Measurements from ENCODE around the gene SNRNP40.

SNRNP40 gene

DNA sequence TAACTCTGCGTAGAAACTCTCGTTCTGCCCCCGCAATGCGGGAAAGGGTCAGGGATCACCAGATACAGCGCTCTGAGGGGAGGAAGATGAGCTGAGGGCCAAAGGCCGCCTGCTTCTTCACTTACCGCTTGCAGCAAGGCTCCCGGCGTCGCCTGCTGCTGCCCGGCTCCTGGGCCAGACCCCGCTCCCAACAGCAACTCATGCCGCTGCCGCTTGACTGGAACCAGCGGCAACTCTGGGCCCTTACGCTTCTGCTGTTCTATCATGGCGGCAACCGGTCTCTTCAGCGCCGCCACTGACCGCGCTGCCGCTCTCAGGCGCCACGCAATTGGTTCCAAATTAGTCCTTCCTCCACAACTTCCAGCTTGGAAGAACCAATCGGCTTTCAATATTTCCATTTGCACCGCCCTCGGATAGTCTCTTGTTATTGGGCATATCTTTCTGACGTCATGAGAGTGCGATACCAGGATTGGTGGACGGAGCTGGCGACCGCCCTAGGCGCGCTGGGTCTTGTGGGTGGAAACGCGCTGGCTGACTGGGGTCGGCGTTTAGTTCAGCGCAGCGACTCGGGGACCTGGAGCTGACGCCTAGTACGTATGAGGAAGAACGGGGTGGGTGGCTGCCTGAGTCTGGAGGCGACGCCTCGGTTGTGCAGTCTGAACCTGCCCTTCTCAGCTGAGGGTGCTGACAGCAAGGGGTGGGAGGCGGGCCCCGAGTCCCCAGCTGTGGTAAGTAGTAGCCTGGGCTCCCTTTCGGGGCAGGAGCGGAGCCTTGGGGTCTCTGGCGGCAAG lies at the start of gene SNRNP40, which contains the start of gene ZCCHC17:
SNRNP40 (minus strand) TSS at position 303 of the 791 bp plus-strand sequence; CDS start at position 266, 37 bp downstream.
ZCCHC17 (plus strand) TSS at position 547 of the 791 bp plus-strand sequence. CDS start 13,067 bp downstream, outside the sequence.
- Histone ChIP-seq H3K27me3 (ENCODE audit: insufficient read depth, insufficient read length) (no peaks in the 10 kb centered on the region), H3K4me3 (ENCODE audit: insufficient read length, low read depth) (peak within 1 kb of the TSS; percentile 100), H3K36me3 (ENCODE audit: insufficient read depth, insufficient read length, low read length) (peaks cover 59% of the 10 kb centered on the region), H3K4me1 (ENCODE audit: insufficient read depth, insufficient read length) (peaks cover 5% of the 10 kb centered on the region), H3K9me3 (ENCODE audit: insufficient read depth, low read length) (no peaks in the 10 kb centered on the region), H3K9ac (ENCODE audit: insufficient read length, low read depth) (peak within 1 kb of the TSS; percentile 100)
- peak; percentile 100 for DNase-seq (ENCODE audit: low read depth, low spot score)
- TF ChIP-seq ZNF274 (IDR thresholded peaks at IDR 0.05; ENCODE audit: low read depth, low read length) (no peak), YY1 (IDR thresholded peaks at IDR 0.05; ENCODE audit: insufficient read depth, insufficient read length) (peak; percentile 86)

DNA sequence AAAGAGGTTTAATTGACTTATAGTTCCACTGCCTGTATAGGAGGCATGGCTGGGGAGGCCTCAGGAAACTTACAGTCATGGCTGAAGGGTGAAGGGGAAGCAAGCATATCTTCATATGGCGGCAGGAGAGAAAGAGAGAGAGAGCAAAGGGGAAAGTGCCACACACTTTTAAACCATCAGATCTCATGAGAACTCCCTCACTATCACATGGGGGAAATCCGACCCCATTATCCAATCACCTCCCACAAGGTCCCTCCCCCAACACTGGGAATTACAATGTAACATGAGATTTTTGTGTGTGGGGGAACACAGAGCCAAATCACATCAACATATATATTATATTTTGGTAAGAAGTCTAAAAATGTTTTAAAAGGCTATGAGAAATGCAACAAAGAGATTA lies 49.0 kb upstream of the SNRNP40 start:
- Histone ChIP-seq H3K9me3 (ENCODE audit: insufficient read depth, low read length) (no peaks in the 10 kb centered on the region), H3K4me1 (ENCODE audit: insufficient read depth, insufficient read length) (no peaks in the 10 kb centered on the region), H3K27me3 (ENCODE audit: insufficient read depth, insufficient read length) (no peaks in the 10 kb centered on the region), H3K4me3 (ENCODE audit: insufficient read length, low read depth) (no peak overlapping the region), H3K9ac (ENCODE audit: insufficient read length, low read depth) (no peak overlapping the region), H3K36me3 (ENCODE audit: insufficient read depth, insufficient read length, low read length) (peaks cover 44% of the 10 kb centered on the region)
- TF ChIP-seq YY1 (IDR thresholded peaks at IDR 0.05; ENCODE audit: insufficient read depth, insufficient read length) (no peak), SUZ12 (IDR thresholded peaks at IDR 0.05; ENCODE audit: extremely low read depth, insufficient read depth, insufficient read length) (no peak), ZNF274 (IDR thresholded peaks at IDR 0.05; ENCODE audit: low read depth, low read length) (no peak)
- DNase-seq (ENCODE audit: low read depth, low spot score) = no peak

DNA sequence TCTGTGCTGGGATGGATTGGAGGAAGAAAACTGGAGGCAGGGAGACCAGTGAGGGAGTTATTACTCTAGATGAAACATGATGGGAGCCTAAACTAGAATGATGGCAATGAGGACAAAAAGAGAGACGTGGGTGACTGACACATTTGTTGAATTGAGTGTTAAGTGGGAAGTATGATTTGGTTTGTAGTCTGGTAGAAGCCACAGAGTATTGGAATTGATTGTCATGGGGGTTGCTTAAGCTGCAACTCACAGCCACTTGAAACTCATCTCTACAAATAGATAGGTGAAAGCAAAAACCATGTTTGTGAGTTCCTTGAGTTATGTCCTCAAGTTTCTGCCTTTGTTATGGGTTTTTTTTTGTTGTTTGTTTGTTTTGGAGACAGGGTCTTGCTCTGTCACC lies 47.9 kb upstream of the SNRNP40 start:
- Histone ChIP-seq H3K9me3 (ENCODE audit: insufficient read depth, low read length) (no peaks in the 10 kb centered on the region), H3K4me3 (ENCODE audit: insufficient read length, low read depth) (no peak overlapping the region), H3K9ac (ENCODE audit: insufficient read length, low read depth) (no peak overlapping the region), H3K36me3 (ENCODE audit: insufficient read depth, insufficient read length, low read length) (peaks cover 40% of the 10 kb centered on the region), H3K4me1 (ENCODE audit: insufficient read depth, insufficient read length) (no peaks in the 10 kb centered on the region), H3K27me3 (ENCODE audit: insufficient read depth, insufficient read length) (no peaks in the 10 kb centered on the region)
- no peak for TF ChIP-seq SUZ12 (IDR thresholded peaks at IDR 0.05; ENCODE audit: extremely low read depth, insufficient read depth, insufficient read length)
- TF ChIP-seq ZNF274 (IDR thresholded peaks at IDR 0.05; ENCODE audit: low read depth, low read length) = no peak
- TF ChIP-seq YY1 (IDR thresholded peaks at IDR 0.05; ENCODE audit: insufficient read depth, insufficient read length) = no peak
- DNase-seq (ENCODE audit: low read depth, low spot score) = no peak

DNA sequence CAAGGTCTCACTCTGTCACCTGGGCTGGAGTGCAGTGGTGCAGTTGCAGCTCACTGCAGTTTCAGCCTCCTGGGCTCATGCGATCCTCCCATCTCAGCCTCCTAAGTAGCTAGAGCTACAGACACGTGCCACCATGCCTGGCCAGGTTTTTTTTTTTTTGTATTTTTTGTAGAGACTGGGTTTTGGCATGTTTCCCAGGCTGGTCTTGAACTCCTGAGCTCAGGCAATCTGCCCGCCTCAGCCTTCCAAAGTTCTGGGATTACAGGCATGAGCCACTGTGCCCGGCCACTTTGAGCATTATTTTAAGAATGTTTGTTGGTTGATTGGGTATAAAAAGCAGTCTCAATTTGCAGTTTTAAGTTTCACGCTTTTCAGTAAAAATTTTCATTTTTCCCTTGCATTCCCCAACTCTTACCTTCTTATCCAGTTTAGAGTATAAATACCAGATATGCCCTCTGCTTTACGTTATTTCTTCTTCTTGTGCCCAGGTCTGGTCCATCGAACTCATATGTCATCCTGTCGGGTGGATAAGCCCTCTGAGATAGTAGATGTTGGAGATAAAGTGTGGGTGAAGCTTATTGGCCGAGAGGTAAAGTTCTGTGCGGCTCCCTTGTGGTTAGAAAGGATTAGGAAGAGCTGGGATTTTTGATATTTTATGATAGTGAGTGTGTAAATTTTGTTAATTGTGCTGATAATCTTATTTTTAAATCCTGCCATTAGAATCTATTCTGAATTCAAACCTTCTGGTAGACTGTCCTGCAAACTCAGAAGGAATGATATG lies 40.3 kb upstream of the SNRNP40 start:
- no peak for DNase-seq (ENCODE audit: low read depth, low spot score)
- Histone ChIP-seq H3K4me3 (ENCODE audit: insufficient read length, low read depth) (no peak overlapping the region), H3K9me3 (ENCODE audit: insufficient read depth, low read length) (no peaks in the 10 kb centered on the region), H3K36me3 (ENCODE audit: insufficient read depth, insufficient read length, low read length) (peaks cover 34% of the 10 kb centered on the region), H3K4me1 (ENCODE audit: insufficient read depth, insufficient read length) (no peaks in the 10 kb centered on the region), H3K9ac (ENCODE audit: insufficient read length, low read depth) (no peak overlapping the region), H3K27me3 (ENCODE audit: insufficient read depth, insufficient read length) (no peaks in the 10 kb centered on the region)
- no peak for TF ChIP-seq ZNF274 (IDR thresholded peaks at IDR 0.05; ENCODE audit: low read depth, low read length)
- TF ChIP-seq YY1 (IDR thresholded peaks at IDR 0.05; ENCODE audit: insufficient read depth, insufficient read length) = no peak
- no peak for TF ChIP-seq SUZ12 (IDR thresholded peaks at IDR 0.05; ENCODE audit: extremely low read depth, insufficient read depth, insufficient read length)

DNA sequence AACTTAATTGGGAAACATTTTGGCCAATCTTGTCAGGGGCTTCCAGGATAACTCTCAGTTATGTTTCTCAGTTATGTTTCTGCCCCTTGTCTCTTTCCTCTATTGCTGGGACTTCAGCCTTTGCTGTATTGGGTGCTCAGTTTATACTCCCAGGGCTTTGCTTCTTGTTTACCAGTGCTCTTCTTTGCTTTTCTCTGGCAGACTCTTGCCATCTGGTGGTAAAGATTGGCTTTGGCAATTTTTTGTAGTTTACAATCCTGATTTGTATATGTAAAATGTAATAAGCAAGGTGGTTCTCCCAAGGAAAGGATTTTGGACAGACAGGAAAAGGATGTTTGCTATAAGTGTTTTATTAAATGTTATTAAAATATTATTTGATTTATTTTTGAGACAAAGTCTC lies 38.4 kb upstream of the SNRNP40 start:
- TF ChIP-seq YY1 (IDR thresholded peaks at IDR 0.05; ENCODE audit: insufficient read depth, insufficient read length) (no peak), SUZ12 (IDR thresholded peaks at IDR 0.05; ENCODE audit: extremely low read depth, insufficient read depth, insufficient read length) (no peak), ZNF274 (IDR thresholded peaks at IDR 0.05; ENCODE audit: low read depth, low read length) (no peak)
- peaks cover 39% of the 10 kb centered on the region for H3K36me3 ChIP-seq (ENCODE audit: insufficient read depth, insufficient read length, low read length)
- H3K9ac ChIP-seq (ENCODE audit: insufficient read length, low read depth) = no peak overlapping the region
- DNase-seq (ENCODE audit: low read depth, low spot score) = peak; percentile 8
- H3K4me1 ChIP-seq (ENCODE audit: insufficient read depth, insufficient read length) = no peaks in the 10 kb centered on the region
- no peaks in the 10 kb centered on the region for H3K27me3 ChIP-seq (ENCODE audit: insufficient read depth, insufficient read length)
- no peak overlapping the region for H3K4me3 ChIP-seq (ENCODE audit: insufficient read length, low read depth)
- H3K9me3 ChIP-seq (ENCODE audit: insufficient read depth, low read length) = no peaks in the 10 kb centered on the region

DNA sequence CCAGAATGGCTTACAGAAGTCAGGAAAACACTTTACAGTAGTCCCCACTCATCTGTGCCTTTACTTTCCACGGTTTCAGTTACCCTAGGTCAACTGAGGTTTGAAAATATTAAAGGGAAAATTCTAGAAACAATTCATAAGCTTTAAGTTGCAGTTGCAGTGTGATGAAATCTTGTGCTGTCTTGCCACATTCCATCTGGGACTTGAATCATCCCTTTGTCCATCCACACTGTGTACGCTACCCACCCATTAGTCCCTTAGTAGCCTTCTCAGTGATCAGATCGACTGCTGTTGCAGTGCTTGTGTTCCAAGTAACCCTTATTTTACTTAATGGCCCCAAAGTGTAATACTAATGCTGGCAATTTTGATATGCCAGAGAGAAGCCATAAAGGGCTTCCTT lies 30.8 kb upstream of the SNRNP40 start:
- TF ChIP-seq SUZ12 (IDR thresholded peaks at IDR 0.05; ENCODE audit: extremely low read depth, insufficient read depth, insufficient read length) = no peak
- TF ChIP-seq ZNF274 (IDR thresholded peaks at IDR 0.05; ENCODE audit: low read depth, low read length) = no peak
- H3K4me1 ChIP-seq (ENCODE audit: insufficient read depth, insufficient read length) = no peaks in the 10 kb centered on the region
- no peak for DNase-seq (ENCODE audit: low read depth, low spot score)
- H3K27me3 ChIP-seq (ENCODE audit: insufficient read depth, insufficient read length) = no peaks in the 10 kb centered on the region
- H3K9ac ChIP-seq (ENCODE audit: insufficient read length, low read depth) = no peak overlapping the region
- H3K4me3 ChIP-seq (ENCODE audit: insufficient read length, low read depth) = no peak overlapping the region
- no peaks in the 10 kb centered on the region for H3K9me3 ChIP-seq (ENCODE audit: insufficient read depth, low read length)
- peaks cover 25% of the 10 kb centered on the region for H3K36me3 ChIP-seq (ENCODE audit: insufficient read depth, insufficient read length, low read length)

DNA sequence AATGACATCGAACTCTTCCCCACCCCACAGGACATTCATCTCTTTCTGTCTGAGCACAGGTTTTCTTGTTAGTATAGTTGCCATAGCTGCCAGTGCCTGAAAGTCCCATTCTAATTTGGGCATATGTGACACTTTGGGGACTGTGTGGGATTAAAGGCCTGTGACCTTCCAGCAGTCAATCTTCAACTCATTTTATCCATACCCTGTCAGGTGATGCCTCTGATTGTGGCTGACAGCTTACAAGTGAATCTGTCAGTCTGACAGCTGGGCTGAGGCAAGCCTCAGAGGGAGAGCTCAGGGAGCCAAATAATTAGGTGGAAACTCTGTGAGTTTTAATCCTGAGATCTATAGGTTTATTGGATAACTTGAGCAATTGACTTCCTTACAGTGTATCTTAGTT lies 29.9 kb upstream of the SNRNP40 start:
- H3K36me3 ChIP-seq (ENCODE audit: insufficient read depth, insufficient read length, low read length) = peaks cover 33% of the 10 kb centered on the region
- H3K9ac ChIP-seq (ENCODE audit: insufficient read length, low read depth) = no peak overlapping the region
- H3K4me1 ChIP-seq (ENCODE audit: insufficient read depth, insufficient read length) = no peaks in the 10 kb centered on the region
- H3K4me3 ChIP-seq (ENCODE audit: insufficient read length, low read depth) = no peak overlapping the region
- no peaks in the 10 kb centered on the region for H3K9me3 ChIP-seq (ENCODE audit: insufficient read depth, low read length)
- H3K27me3 ChIP-seq (ENCODE audit: insufficient read depth, insufficient read length) = no peaks in the 10 kb centered on the region
- TF ChIP-seq ZNF274 (IDR thresholded peaks at IDR 0.05; ENCODE audit: low read depth, low read length) = no peak
- TF ChIP-seq SUZ12 (IDR thresholded peaks at IDR 0.05; ENCODE audit: extremely low read depth, insufficient read depth, insufficient read length) = no peak
- no peak for TF ChIP-seq YY1 (IDR thresholded peaks at IDR 0.05; ENCODE audit: insufficient read depth, insufficient read length)
- DNase-seq (ENCODE audit: low read depth, low spot score) = no peak

All from NT2/D1 (cell line).